Right lobe of liver (tissue), 6 donors: Measurements from ENCODE around the gene MYO7A. TPM values are rescaled to one million over a fixed set of nuclear protein-coding genes. Genes with fewer than 3 reads are reported as not detected.

Experiments used
- ATAC-seq, 4 donors: fragments of 200-7000 bp; cut with Tn5 transposase; one replicate each; pipeline ENCODE4 v1.9.1; 2020; ENCODE audit warnings: mild to moderate bottlenecking in 4 of 4, moderate library complexity in 4 of 4
- DNase-seq, 3 donors: peaks; one replicate each; pipeline ENCODE4 v3.0.0-alpha.2; 2020
- H3K27ac ChIP-seq, 3 donors: fragments of 200-600 bp; one replicate each; pipeline ENCODE4 v1.8.0; 2022
- H3K27me3 ChIP-seq, 2 donors: fragments of 200-600 bp; one replicate each; pipeline ENCODE4 v1.8.0; 2022
- H3K36me3 ChIP-seq, 4 donors: fragments of 200-600 bp; sonication (generic) in 1 of 4; one replicate each; pipeline versions ENCODE4 v1.5.1 to v1.8.0; 2017 to 2022; ENCODE audit warnings: control low read depth in 1 of 4
- H3K4me1 ChIP-seq, 4 donors: fragments of 200-600 bp; sonication (generic) in 1 of 4; one replicate each; pipeline versions ENCODE4 v1.5.1 to v1.8.0; 2017 to 2022; ENCODE audit warnings: control low read depth in 1 of 4
- H3K4me3 ChIP-seq, 3 donors: fragments of 200-600 bp; one replicate each; pipeline ENCODE4 v1.8.0; 2022
- H3K9me3 ChIP-seq, 4 donors: fragments of 200-600 bp; sonication (generic) in 1 of 4; one replicate each; pipeline versions ENCODE4 v1.5.1 to v1.8.0; 2017 to 2022; ENCODE audit warnings: control low read depth in 1 of 4
- CTCF ChIP-seq, 4 donors: fragments of 200-600 bp in 3 of 4; fragments of 450-650 bp in 1 of 4; IDR thresholded peaks; one replicate each; pipeline versions ENCODE4 v1.5.1 to v1.8.0; 2016 to 2022; ENCODE audit warnings: antibody characterized with exemption in 4 of 4, mild to moderate bottlenecking in 2 of 4
- POLR2A ChIP-seq: fragments of 450-650 bp; IDR thresholded peaks from one replicate; pipeline ENCODE4 v1.6.1; 2017; ENCODE audit warnings: antibody characterized with exemption, mild to moderate bottlenecking
- WGBS: methylation state at CpG from one replicate; pipeline ENCODE4 v1.1.6; 2018; ENCODE audit warnings: low coverage, low lambda C conversion rate; ENCODE audit not compliant: insufficient coverage; ENCODE audit errors: missing lambda C conversion rate; 5-methylcytosine and 5-hydroxymethylcytosine counted together
- intact Hi-C, 2 donors: fragments of 100-400 bp; cut with DNase I; formaldehyde crosslinking; loops; one replicate each; pipeline versions ENCODE4 v1.11.2 to v1.14.1; 2022
- total RNA-seq, 6 experiments: library from RNA; depleted of rRNA in 2 of 6; stranded (reverse); fragments of >200 nt in 2 of 6; fragmentation: NEBNext Ultra II Directional in 3 of 6; extraction: Animal tissue kit (Norgen Biotek cat#: 25700) in 3 of 6; gene quantifications; one replicate each; pipeline versions ENCODE4 v1.1.0 to v1.2.4, GENCODE V29; 2016 to 2023
- donor health status: DM: no; HTN: yes; CAD: no.
- donor health status: DM: no; HTN: no; CAD: no.
- donor health status: DM: no; HTN: no; CAD: no.
- donor health status: DM: no; HTN: yes; CAD: no.
- donor health status: DM: no; HTN: yes; CAD: no.

The MYO7A gene
- total RNA-seq, 6 experiments from 2014 or later: 23.6 to 39.6 (median 32.0) TPM

DNA sequence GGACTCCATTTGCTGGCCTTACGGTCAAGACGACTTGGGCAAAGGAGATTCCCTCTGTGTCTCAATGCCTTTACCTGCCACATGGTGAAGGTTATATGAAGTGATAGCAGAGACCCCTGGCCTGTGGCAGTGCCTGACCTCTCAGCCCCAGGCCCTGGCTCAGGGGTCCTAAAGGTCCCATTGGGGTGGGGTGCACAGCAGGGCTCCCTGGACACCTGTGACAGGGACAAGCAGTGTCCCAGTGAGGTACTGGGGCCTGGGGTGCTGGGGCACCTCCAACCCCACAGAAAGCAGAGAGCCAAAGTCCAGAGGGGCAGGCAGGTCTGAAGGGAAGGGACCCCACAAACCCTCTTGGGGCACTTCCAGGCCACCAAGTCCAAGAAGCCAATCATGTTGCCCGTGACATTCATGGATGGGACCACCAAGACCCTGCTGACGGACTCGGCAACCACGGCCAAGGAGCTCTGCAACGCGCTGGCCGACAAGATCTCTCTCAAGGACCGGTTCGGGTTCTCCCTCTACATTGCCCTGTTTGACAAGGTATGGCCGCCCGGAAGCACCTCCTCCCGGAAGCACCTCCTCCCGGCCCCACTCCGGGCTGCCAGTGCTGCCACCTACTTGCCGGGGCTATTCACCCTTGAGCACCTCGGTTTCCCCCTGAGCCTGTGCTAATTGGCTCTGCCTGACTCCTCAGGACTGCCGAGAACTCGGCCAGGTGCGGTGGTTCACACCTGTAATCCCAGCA lies 62.5 kb downstream of the MYO7A start:
- no peak overlapping the region for H3K4me3 ChIP-seq
- no peaks in the 10 kb centered on the region for H3K27me3 ChIP-seq
- peaks cover 0 to 4% (median 0%) of the 10 kb centered on the region in 4 donors for H3K4me1 ChIP-seq
- ATAC-seq (no peak), DNase-seq (no peak)
- H3K9me3 ChIP-seq: no peaks in the 10 kb centered on the region
- TF ChIP-seq POLR2A (no peak), CTCF (IDR thresholded peaks at IDR 0.05) (no peak)
- 73% methylated on average over 3 of the region's 21 CpGs for WGBS
- H3K36me3 ChIP-seq: peaks cover 0 to 44% (median 17%) of the 10 kb centered on the region in 4 donors
- intact Hi-C loops: loop anchor here (5.0 to 10.0 kb wide), 3 partner anchors 63 to 364 kb away; partner anchors contain the start of gene MYO7A (in 1 of the 2)
- H3K27ac ChIP-seq: no peak overlapping the region

- H3K27me3 ChIP-seq: no peaks in the 10 kb centered on the region
- 92% methylated on average over 2 of the region's 11 CpGs for WGBS
- peaks cover 0 to 4% (median 0%) of the 10 kb centered on the region in 4 donors for H3K4me1 ChIP-seq
- DNase-seq: no peak
- H3K27ac ChIP-seq: no peak overlapping the region
- ATAC-seq: no peak
- no peak overlapping the region for H3K4me3 ChIP-seq
- TF ChIP-seq CTCF (IDR thresholded peaks at IDR 0.05) (no peak), POLR2A (no peak)
- H3K9me3 ChIP-seq: no peaks in the 10 kb centered on the region
- intact Hi-C loops: loop anchor here (5.0 to 10.0 kb wide), 3 partner anchors 64 to 363 kb away; partner anchors contain the start of gene MYO7A (in 1 of the 2)
- peaks cover 0 to 44% (median 17%) of the 10 kb centered on the region in 4 donors for H3K36me3 ChIP-seq
Measured at GRCh38 chr11:77191429-77191822, 63.4 kb downstream of the MYO7A start.

DNA sequence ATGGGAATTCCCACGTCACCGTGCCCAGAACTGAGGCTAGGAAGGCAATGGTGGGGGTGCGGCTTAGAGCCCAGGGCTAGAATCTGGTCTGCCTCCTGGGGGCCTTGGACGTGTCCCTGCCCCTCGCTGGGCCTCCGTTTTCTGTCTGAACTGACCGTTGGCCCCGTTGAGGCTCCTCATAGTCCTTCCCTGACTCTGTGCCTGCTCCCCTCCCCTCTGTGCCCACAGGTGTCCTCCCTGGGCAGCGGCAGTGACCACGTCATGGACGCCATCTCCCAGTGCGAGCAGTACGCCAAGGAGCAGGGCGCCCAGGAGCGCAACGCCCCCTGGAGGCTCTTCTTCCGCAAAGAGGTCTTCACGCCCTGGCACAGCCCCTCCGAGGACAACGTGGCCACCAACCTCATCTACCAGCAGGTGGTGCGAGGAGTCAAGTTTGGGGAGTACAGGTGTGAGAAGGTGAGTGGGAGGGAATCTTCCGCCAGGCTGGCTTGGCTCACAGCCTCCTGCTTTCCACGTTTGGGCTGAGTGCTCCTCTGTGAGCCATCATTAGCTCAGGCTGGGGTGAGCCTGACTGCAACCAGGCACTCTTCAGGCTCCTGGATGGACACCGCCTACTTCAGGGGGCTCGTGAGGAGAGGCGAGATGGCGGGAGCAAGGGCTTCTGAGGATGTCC lies 63.9 kb downstream of the MYO7A start:
- TF ChIP-seq CTCF (IDR thresholded peaks at IDR 0.05) (peak; percentile 24 to 34 (median 32)), POLR2A (no peak)
- Histone ChIP-seq H3K4me3 (no peak overlapping the region), H3K36me3 (peaks cover 0 to 47% (median 17%) of the 10 kb centered on the region in 4 donors), H3K27ac (no peak overlapping the region), H3K9me3 (no peaks in the 10 kb centered on the region), H3K27me3 (no peaks in the 10 kb centered on the region), H3K4me1 (peaks cover 0 to 4% (median 0%) of the 10 kb centered on the region in 4 donors)
- intact Hi-C loops: loop anchor here (5.0 to 10.0 kb wide), 3 partner anchors 65 to 363 kb away; partner anchors contain the start of gene MYO7A (in 1 of the 2)
- 69% methylated on average over 11 of the region's 27 CpGs for WGBS
- no peak for DNase-seq
- peak in 1 of 4 donors; percentile 18 for ATAC-seq

DNA sequence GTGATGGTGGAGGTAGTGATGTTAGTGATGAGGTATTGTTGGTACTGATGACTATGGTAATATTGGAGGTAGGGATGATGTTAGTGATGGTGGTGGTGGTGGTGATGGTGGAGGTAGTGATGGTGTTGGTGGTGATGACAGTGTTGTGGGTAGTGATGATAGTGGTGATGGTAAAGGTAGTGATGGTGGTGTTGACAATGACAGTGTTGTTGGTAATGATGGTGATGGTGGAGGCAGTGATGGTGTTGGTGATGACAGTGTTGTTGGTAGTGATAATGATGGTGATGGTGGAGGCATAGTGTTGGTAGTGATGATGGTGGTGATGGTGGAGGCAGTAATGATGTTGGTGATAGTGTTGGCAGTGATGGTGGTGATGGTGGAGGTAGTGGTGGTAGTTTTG lies 65.1 kb downstream of the MYO7A start:
- TF ChIP-seq CTCF (IDR thresholded peaks at IDR 0.05) (no peak), POLR2A (no peak)
- no peak overlapping the region for H3K27ac ChIP-seq
- no peak for ATAC-seq
- peaks cover 0 to 4% (median 0%) of the 10 kb centered on the region in 4 donors for H3K4me1 ChIP-seq
- H3K4me3 ChIP-seq: no peak overlapping the region
- intact Hi-C loops: loop anchor here (5.0 to 10.0 kb wide), 3 partner anchors 66 to 362 kb away; partner anchors contain the start of gene MYO7A (in 1 of the 2)
- no peaks in the 10 kb centered on the region for H3K9me3 ChIP-seq
- DNase-seq: no peak
- no peaks in the 10 kb centered on the region for H3K27me3 ChIP-seq
- peaks cover 0 to 53% (median 17%) of the 10 kb centered on the region in 4 donors for H3K36me3 ChIP-seq
